Renal cortex interstitium (tissue), 11 donors: Measurements from ENCODE around the gene ARHGAP28. TPM values are rescaled to one million over a fixed set of nuclear protein-coding genes. Genes with fewer than 3 reads are reported as not detected.
"Not testable (repeated sequence)": the region's sequence is repeated elsewhere in the genome, so short reads cannot be mapped to it uniquely, and the experiment has no call there.

ENCODE experiments used
- DNase-seq, 11 donors: peaks; one replicate each; pipeline ENCODE4 v3.0.0-alpha.2; 2013; ENCODE audit warnings: low read depth in 9 of 11, low spot score in 4 of 11; ENCODE audit errors: extremely low read depth in 1 of 11
- polyA plus RNA-seq, 3 donors: library from polyadenylated mRNA; unstranded; fragments of 120-200 nt; gene quantifications; one replicate each; pipeline ENCODE4 v1.2.1, GENCODE V29; 2013; ENCODE audit not compliant: insufficient read length in 3 of 3

ARHGAP28 gene
- polyA plus RNA-seq, 3 donors: 59.5 to 69.7 (median 65.8) TPM

- DNase-seq: no peak
These were observed 113.8 kb downstream of the ARHGAP28 start for GRCh38 chr18:6843308-6843707.

DNA sequence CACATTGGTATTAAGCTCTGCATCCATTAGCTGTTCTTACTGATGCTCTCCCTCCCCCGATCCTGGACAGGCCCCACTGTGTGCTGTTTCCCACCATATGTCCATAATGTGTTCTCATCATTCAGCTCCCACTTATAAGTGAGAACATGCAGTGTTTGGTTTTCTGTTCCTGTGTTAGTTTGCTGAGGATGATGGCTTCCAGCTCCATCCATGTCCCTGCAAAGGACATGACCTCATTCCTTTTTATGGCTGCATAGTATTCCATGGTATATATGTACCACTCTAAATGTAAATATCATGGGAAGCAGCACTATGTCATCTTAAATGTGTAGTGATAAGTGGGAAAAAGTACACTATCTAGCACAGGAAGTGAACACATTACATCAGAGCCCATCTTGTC, 116.0 kb downstream of the ARHGAP28 start:
- not testable (repeated sequence) for DNase-seq

DNA sequence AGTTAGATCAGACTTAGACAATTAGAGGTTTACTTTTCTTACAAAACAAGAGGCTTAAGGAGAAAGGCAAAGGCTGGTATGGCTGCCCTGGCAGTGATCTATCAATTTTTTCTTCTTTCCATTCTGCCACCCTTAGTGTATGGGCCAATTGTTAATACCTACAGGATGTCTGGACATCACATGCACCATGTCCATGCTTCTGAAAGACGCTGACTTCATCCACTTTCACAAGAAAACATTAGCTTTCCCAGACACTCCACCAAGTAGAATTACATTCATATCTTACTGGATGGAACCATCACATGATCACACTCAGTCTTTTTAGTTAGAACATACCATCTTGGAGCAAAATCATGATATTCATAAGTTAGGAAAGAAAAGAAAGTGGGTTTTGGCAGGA, 120.9 kb downstream of the ARHGAP28 start:
- no peak for DNase-seq

GRCh38 chr18:6851480-6851879, 122.0 kb downstream of the ARHGAP28 start:
- DNase-seq: no peak

- no peak for DNase-seq
These were observed 125.3 kb downstream of the ARHGAP28 start for GRCh38 chr18:6854811-6855210.

- no peak for DNase-seq
These were observed 126.3 kb downstream of the ARHGAP28 start for GRCh38 chr18:6855767-6856166.

GRCh38 chr18:6857300-6857699, 127.8 kb downstream of the ARHGAP28 start:
- no peak for DNase-seq

GRCh38 chr18:6859676-6860422, 130.3 kb downstream of the ARHGAP28 start:
- DNase-seq: no peak

- DNase-seq: no peak
These were observed 131.4 kb downstream of the ARHGAP28 start for GRCh38 chr18:6860804-6861448.

DNA sequence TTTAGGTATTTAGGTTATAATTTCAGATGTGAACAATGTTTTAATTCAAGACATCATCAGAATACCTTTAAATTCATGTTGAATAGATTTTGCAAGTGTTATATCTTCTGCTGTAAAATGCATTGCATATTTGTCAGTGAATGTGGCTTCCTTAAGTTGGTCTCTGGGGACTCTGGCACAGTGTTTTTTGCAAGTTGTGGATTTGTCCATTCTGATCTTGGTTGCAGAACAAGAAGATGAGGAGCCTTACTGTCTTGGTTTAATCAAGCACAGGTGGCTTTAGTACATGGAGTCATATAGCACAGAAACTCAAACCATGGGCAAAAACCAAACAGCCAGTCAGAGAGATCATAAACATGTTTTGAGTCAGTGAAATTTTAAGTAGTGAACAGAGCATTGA, 135.7 kb downstream of the ARHGAP28 start:
- no peak for DNase-seq

GRCh38 chr18:6866552-6867085, 137.1 kb downstream of the ARHGAP28 start:
- no peak for DNase-seq

DNA sequence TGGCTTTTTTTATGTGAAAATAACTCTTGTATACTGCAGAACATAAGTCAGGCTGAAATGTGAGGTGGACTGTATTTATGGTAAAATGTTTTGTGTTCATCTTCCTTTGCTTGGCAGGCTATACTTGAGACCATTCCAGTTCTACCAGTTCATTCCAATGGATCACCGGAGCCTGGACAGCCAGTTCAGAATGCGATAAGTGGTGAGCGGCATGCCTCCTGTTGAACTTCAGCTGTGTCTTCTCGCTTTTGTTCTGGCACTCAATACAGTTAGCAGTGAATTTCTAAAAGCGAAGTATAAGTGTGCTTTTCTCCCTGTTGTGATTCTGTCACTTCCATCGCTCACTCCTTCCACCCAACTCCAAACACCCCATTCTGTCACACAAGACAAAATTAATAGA, 138.5 kb downstream of the ARHGAP28 start:
- no peak for DNase-seq

- no peak for DNase-seq
These were observed 142.1 kb downstream of the ARHGAP28 start for GRCh38 chr18:6871566-6871965.

GRCh38 chr18:6873040-6873751, 143.7 kb downstream of the ARHGAP28 start:
- DNase-seq: no peak

DNA sequence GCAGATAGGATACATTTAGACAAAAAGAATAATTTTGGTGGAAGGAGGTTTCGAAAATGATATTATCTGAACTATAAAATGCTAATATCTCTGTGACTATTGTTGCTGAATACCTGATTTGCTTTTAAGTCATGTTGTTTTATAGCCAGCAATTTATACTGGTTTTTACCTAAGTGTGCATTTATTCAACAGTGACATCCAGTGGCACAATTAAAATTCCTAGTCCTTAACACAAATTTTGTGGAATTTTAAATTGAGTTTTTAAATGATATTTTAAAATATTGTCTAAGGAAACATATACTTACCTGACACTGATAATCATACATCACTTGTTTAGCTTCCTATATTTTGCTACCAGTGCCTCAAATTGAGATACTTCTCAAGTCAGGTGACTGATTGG, 144.8 kb downstream of the ARHGAP28 start:
- DNase-seq: no peak

DNA sequence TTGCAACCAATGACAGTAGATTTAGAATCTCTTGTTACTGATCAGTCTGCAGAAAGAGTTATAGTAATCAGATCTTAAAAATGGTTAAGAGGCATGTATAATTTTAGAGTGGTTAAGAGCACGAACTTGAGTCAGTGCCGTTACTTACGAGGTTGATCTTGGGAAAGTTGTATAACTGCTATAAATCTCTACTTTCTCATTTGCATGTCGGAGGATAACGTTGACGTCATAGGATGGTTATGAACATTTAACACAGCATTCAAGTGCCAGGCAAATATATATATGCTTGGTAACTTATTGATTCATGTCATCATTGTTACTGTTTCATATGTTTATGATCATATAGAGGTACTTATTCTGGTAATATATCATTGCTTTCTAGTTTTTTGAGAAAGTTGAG, 146.2 kb downstream of the ARHGAP28 start:
- DNase-seq: no peak

GRCh38 chr18:6876641-6877041, 147.1 kb downstream of the ARHGAP28 start:
- no peak for DNase-seq

DNA sequence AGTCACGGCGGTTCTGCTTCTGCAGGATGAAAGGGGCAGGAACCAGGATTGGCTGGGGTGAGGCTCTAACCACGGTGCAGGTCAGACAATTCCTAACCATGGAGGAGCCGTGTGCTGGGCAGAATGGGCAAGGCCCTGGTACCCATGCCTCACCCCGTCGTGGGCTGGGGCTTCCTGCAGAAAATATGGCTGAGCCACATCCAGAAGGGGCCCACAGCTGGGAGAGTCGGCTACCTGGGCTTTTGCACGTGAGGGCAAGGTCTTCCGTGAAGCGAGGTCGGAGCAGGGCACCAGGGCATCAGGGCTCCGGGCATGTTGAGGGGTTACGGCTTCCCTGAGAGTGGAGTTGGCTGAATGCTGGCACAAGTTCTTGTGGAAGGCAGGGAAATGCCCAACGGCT, 147.8 kb downstream of the ARHGAP28 start:
- no peak for DNase-seq

DNA sequence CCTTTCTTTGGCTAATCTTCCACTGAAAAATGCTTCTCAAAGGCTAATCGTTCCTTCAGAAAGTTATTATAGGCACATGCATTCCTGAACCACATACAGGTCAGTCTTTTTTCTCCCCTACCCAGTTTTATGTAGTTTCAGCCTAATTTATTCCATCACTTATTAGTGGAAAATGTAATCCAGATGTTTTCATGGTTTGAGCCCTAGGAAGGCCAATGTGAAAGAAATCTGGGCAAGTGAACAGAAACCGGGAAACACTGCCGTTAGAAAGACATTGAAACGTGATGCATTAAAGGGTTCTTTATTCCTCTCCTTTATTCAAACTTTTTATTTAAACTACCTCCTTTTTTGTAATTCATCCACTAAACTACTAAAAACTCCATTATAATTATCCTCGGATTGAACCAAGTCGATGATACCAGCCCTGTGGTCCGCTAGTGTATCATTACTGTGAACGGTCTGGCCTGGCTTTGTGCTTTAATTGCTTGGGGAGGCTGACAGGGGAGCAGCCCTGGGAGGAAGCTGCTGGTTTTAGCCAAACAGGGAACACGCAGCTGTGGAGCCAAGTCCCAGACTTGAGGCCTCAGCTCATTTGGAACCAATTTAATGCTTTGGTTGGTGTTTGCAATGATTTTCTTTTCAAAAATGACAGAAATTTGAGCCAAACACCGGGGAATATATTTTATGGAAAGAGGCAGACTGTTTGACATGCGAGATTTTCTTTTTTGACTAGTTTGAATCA, 149.2 kb downstream of the ARHGAP28 start:
- no peak for DNase-seq
